HepG2 (cell line): ENCODE results near the gene MIS18A.

Source experiments
- ASH2L ChIP-seq: fragments of 300-600, 200-600 bp; sonication (generic); IDR thresholded peaks from 2 replicates; pipeline ENCODE4 v1.7.0; 2017; ENCODE audit warnings: low read depth, mild to moderate bottlenecking, moderate library complexity, mixed read lengths, low read length; ENCODE audit not compliant: insufficient read length
- CTCF ChIP-seq: sonication (generic); formaldehyde crosslinking; IDR thresholded peaks from 2 replicates; pipeline ENCODE4 v1.5.0; 2020; ENCODE audit warnings: mild to moderate bottlenecking, missing genetic modification reagents, moderate library complexity
- NR2C2 ChIP-seq: sonication (generic); formaldehyde crosslinking; IDR thresholded peaks from 2 replicates; pipeline ENCODE4 v1.4.0; 2020; ENCODE audit warnings: missing genetic modification reagents, mild to moderate bottlenecking, moderate library complexity, borderline replicate concordance
- PRDM10 ChIP-seq: sonication (generic); formaldehyde crosslinking; IDR thresholded peaks from 2 replicates; pipeline ENCODE4 v1.4.0; 2020; ENCODE audit warnings: low read depth, missing genetic modification reagents
- SMC3 ChIP-seq: IDR thresholded peaks from 2 replicates; pipeline ENCODE4 v1.6.1; 2011; ENCODE audit warnings: low read length, improper control_type of control experiment
- SUZ12 ChIP-seq: fragments of 150-350 bp; IDR thresholded peaks from 2 replicates; pipeline ENCODE4 v1.6.1; 2014; ENCODE audit warnings: low read depth, low read length
- ZNF512B ChIP-seq: sonication (generic); formaldehyde crosslinking; IDR thresholded peaks from 2 replicates; pipeline ENCODE4 v1.5.1; 2020; ENCODE audit warnings: missing genetic modification reagents, mild to moderate bottlenecking, borderline replicate concordance
- ZNF710 ChIP-seq: sonication (generic); formaldehyde crosslinking; IDR thresholded peaks from 2 replicates; pipeline ENCODE4 v1.5.0; 2020; ENCODE audit warnings: mild to moderate bottlenecking, missing genetic modification reagents, borderline replicate concordance
- ZSCAN29 ChIP-seq: sonication (generic); formaldehyde crosslinking; conservative IDR thresholded peaks from 2 replicates; pipeline ENCODE4 v1.4.0; 2020; ENCODE audit warnings: mild to moderate bottlenecking, missing genetic modification reagents
- ZSCAN30 ChIP-seq: sonication (generic); formaldehyde crosslinking; IDR thresholded peaks from 2 replicates; pipeline ENCODE4 v1.5.0; 2020; ENCODE audit warnings: mild to moderate bottlenecking, missing genetic modification reagents

GRCh38 chr21:32239551-32239950 lies 39.3 kb downstream of the MIS18A start:
- no peak for TF ChIP-seq ASH2L
- TF ChIP-seq ZNF710 (CRISPR knock-in tag): no peak
- no peak for TF ChIP-seq NR2C2 (CRISPR knock-in tag)
- no peak for TF ChIP-seq SMC3
- TF ChIP-seq ZSCAN29 (CRISPR knock-in tag): no peak
- no peak for TF ChIP-seq CTCF (CRISPR knock-in tag)
- no peak for TF ChIP-seq SUZ12
- no peak for TF ChIP-seq ZNF512B
- TF ChIP-seq ZSCAN30 (CRISPR knock-in tag): no peak
- no peak for TF ChIP-seq PRDM10
